ENCODE measurements around the gene FIBIN. TPM values are rescaled to one million over a fixed set of nuclear protein-coding genes. Genes with fewer than 3 reads are reported as not detected.
"Not testable (repeated sequence)": the region's sequence is repeated elsewhere in the genome, so short reads cannot be mapped to it uniquely, and the experiment has no call there.

FIBIN gene
- total RNA-seq, 4 donors from 2014 or later, result 1.7 to 67.5 (median 6.1) TPM

DNA sequence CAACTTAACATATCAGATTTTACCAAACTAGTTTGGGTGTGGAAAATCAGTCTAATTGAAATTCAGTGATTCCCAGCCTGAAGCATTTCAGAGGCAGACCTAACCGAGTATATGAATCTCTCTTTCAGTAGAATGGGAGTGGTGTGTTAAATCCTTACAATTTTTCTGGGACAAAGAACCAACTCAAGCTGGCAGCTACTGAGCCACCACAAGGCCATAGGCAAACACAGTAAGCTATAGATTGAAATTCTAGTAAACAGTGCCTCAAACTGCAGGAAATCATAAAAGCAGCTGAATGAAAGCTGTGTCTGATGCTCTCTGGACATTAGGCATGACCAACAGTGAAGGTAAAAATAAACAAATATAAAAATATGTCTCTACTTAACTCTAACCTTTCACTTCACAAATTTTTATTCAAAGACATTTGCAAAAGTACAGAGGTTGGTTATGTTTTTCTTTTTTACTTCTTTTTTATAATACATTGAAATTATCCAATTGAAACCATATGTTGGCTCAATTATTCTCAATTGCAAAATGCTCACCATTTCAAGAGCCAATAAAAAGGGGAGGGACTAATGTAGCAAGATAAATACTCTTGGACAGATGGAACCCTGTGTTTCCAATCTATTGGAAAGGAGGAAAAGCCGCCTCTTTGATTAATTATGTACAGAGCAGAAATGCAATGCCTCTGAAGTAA, 35.8 kb upstream of the FIBIN start:
- TF ChIP-seq POLR2A (IDR thresholded peaks at IDR 0.05), result no peak
- TF ChIP-seq, protein P1, sequence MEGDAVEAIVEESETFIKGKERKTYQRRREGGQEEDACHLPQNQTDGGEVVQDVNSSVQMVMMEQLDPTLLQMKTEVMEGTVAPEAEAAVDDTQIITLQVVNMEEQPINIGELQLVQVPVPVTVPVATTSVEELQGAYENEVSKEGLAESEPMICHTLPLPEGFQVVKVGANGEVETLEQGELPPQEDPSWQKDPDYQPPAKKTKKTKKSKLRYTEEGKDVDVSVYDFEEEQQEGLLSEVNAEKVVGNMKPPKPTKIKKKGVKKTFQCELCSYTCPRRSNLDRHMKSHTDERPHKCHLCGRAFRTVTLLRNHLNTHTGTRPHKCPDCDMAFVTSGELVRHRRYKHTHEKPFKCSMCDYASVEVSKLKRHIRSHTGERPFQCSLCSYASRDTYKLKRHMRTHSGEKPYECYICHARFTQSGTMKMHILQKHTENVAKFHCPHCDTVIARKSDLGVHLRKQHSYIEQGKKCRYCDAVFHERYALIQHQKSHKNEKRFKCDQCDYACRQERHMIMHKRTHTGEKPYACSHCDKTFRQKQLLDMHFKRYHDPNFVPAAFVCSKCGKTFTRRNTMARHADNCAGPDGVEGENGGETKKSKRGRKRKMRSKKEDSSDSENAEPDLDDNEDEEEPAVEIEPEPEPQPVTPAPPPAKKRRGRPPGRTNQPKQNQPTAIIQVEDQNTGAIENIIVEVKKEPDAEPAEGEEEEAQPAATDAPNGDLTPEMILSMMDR (IDR thresholded peaks at IDR 0.05), result no peak
- intact Hi-C loops (cut with DNase I), result no loop called here
- Histone ChIP-seq H3K27ac (no peak overlapping the region), H3K27me3 (no peaks in the 10 kb centered on the region), H3K9me3 (no peaks in the 10 kb centered on the region), H3K36me3 (no peaks in the 10 kb centered on the region), H3K4me1 (peaks cover 0 to 31% (median 5%) of the 10 kb centered on the region in 3 donors), H3K4me3 (no peak overlapping the region)
- no peak for DNase-seq
- WGBS, 2 donors, result 57 to 77% methylated on average over 2 of the region's 2 CpGs

DNA sequence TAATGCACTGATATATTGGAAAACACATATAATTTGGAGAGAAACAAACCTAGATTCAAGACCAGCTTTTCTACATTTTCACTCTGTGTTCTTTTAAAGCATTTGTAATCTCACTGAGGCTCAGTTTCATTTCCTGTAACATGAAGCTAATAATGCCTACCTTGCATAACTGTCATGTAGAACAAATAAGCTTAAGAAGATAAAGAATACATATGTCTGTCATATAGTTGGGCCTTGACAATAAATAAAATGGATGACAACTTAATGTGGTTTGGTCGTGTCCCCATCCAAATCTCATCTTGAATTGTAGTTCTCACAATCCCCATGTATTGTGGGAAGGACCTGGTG, 35.2 kb upstream of the FIBIN start:
- Histone ChIP-seq H3K36me3 (no peaks in the 10 kb centered on the region), H3K9me3 (no peaks in the 10 kb centered on the region), H3K27me3 (no peaks in the 10 kb centered on the region), H3K4me1 (peaks cover 0 to 31% (median 5%) of the 10 kb centered on the region in 3 donors), H3K27ac (no peak overlapping the region), H3K4me3 (no peak overlapping the region)
- 38 to 39% methylated on average over 1 of the region's 1 CpG for WGBS, 2 donors
- intact Hi-C loops (cut with DNase I), result no loop called here
- no peak for TF ChIP-seq POLR2A (IDR thresholded peaks at IDR 0.05)
- TF ChIP-seq, protein P1 (IDR thresholded peaks at IDR 0.05), result no peak
- no peak for DNase-seq

DNA sequence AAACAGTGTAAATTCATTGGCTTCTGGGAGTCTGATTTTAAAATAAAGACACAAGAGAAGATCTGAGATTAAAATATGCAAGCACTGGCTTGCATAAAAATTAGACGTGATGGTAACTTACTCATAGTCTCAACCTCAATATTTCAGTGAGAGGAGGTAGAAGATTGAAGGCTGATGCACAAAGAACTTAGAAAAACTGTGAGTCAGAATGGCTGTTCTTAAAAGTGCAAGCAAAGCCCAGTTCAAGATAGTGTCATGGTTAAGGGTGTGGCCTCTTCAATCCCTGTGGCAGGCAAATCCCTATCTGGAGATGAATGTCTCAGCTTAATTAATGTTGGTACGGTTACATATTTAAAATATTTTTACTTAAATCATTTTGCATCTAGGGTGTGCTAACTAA, 33.6 kb upstream of the FIBIN start:
- intact Hi-C loops (cut with DNase I), result no loop called here
- no peaks in the 10 kb centered on the region for H3K9me3 ChIP-seq

DNA sequence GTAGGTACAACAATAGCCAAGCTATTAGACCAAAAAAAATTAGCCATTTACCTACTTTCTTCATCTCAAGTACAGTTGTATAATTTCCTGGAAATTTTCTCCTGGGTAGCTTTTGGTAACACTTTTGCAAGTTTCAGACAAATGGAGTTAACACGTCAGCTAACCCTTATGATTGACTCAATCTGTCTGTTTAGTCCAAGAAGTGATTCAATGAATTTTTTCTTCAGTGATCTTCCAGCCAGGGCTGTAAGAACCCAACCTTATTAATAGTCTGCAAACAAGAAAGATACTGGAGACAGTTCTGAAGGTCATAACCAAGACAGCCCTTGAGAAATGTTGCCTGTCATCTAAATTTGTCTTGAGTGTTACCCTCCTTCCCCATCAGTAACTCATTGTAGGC, 30.1 kb upstream of the FIBIN start:
- DNase-seq, result no peak
- Histone ChIP-seq H3K36me3 (no peaks in the 10 kb centered on the region), H3K9me3 (no peaks in the 10 kb centered on the region), H3K27me3 (no peaks in the 10 kb centered on the region), H3K4me1 (peaks cover 0 to 18% (median 5%) of the 10 kb centered on the region in 3 donors), H3K27ac (peak overlapping the region in 1 of 4 donors; percentile 16), H3K4me3 (no peak overlapping the region)
- 43 to 54% methylated on average over 1 of the region's 1 CpG for WGBS, 2 donors
- intact Hi-C loops (cut with DNase I), result no loop called here
- TF ChIP-seq, protein P1 (IDR thresholded peaks at IDR 0.05), result no peak
- no peak for TF ChIP-seq POLR2A (IDR thresholded peaks at IDR 0.05)

More for the DNA sequence above, 33.6 kb upstream of the FIBIN start:
- Histone ChIP-seq H3K27ac (no peak overlapping the region), H3K4me3 (no peak overlapping the region), H3K27me3 (no peaks in the 10 kb centered on the region), H3K36me3 (no peaks in the 10 kb centered on the region), H3K4me1 (peaks cover 0 to 31% (median 5%) of the 10 kb centered on the region in 3 donors)
- 34 to 51% methylated on average over 2 of the region's 2 CpGs for WGBS, 2 donors
- no peak for DNase-seq
- TF ChIP-seq POLR2A (IDR thresholded peaks at IDR 0.05), result no peak
- TF ChIP-seq, protein P1 (IDR thresholded peaks at IDR 0.05), result no peak

DNA sequence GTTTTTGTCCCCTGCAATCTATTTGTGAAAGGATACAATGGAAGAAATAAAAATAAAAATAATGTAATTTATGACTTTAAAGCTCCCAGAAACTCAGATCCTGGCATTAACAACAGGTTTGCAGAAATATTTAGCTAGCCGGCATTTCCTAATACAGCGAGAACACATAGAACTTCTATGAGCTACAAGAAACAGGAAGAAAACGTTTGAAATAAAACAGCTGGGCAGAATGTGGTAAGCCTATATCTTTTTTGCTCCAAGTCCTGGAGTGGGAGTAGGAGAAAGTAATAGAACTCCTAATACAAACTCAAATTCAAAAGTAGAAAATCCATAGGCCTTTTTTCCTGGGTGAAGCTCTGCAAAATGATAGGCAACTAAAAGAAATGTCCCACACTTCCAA, 29.6 kb upstream of the FIBIN start:
- TF ChIP-seq, protein P1 (IDR thresholded peaks at IDR 0.05), result no peak
- TF ChIP-seq POLR2A (IDR thresholded peaks at IDR 0.05), result no peak
- H3K27me3 ChIP-seq, result no peaks in the 10 kb centered on the region
- no peaks in the 10 kb centered on the region for H3K36me3 ChIP-seq
- H3K27ac ChIP-seq, result peak overlapping the region in 1 of 4 donors; percentile 23
- H3K9me3 ChIP-seq, result no peaks in the 10 kb centered on the region
- peaks cover 0 to 12% (median 5%) of the 10 kb centered on the region in 3 donors for H3K4me1 ChIP-seq
- H3K4me3 ChIP-seq, result no peak overlapping the region
- no peak for DNase-seq
- intact Hi-C loops (cut with DNase I), result no loop called here
- 52 to 74% methylated on average over 3 of the region's 3 CpGs for WGBS, 2 donors

DNA sequence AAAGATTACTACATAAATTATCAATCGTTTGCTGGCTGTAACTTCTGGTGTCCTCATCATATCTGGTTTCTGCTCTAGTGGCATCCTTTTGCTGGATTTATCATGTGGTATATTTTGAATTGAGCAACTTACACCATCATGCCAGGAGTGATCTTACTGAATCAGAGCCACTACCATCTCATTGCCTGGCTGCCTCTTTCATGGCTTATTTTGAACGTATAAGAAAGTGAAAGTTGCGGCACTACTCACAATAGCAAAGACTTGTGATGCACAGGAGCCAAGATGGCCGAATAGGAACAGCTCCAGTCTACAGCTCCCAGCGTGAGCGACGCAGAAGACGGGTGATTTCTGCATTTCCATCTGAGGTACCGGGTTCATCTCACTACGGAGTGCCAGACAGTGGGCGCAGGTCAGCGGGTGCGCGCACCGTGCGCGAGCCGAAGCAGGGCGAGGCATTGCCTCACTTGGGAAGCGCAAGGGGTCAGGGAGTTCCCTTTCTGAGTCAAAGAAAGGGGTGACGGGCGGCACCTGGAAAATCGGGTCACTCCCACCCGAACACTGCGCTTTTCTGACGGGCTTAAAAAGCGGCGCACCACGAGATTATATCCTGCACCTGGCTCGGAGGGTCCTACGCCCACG, 28.9 kb upstream of the FIBIN start:
- H3K27me3 ChIP-seq; H3K36me3 ChIP-seq; H3K4me3 ChIP-seq; intact Hi-C loops (cut with DNase I); H3K9me3 ChIP-seq; H3K4me1 ChIP-seq; DNase-seq: not testable (repeated sequence)
- peak overlapping the region in 1 of 4 donors; percentile 23 for H3K27ac ChIP-seq
- 87% methylated on average over 13 to 14 of the region's 32 CpGs for WGBS, 2 donors

All from esophagus squamous epithelium (tissue), 5 donors.